Spleen (tissue), 11 donors: ENCODE measurements around the gene TTC32. TPM values are rescaled to one million over a fixed set of nuclear protein-coding genes. Genes with fewer than 3 reads are reported as not detected.

Source experiments
- DNase-seq: peaks from one replicate; pipeline ENCODE4 v3.0.0-alpha.2; 2020
- H3K27ac ChIP-seq, 8 donors: fragments of 200-600 bp; sonication (generic) in 7 of 8; 1 replicate in 4 of 8; 2 replicates in 4 of 8; pipeline versions ENCODE4 v1.5.0 to v1.8.0; 2016 to 2021; ENCODE audit warnings: inconsistent platforms in 4 of 8, mild to moderate bottlenecking in 4 of 8, moderate library complexity in 1 of 8
- H3K27me3 ChIP-seq, 7 donors: fragments of 200-600 bp; sonication (generic) in 6 of 7; replicated peaks in 1 of 7; 1 replicate in 4 of 7; 2 replicates in 3 of 7; pipeline versions ENCODE4 v1.5.0 to v1.8.0; 2016 to 2021; ENCODE audit warnings: inconsistent platforms in 3 of 7, mild to moderate bottlenecking in 1 of 7
- H3K36me3 ChIP-seq, 6 donors: fragments of 200-600 bp; sonication (generic) in 5 of 6; 1 replicate in 4 of 6; 2 replicates in 2 of 6; pipeline versions ENCODE4 v1.5.0 to v1.8.0; 2016 to 2021; ENCODE audit warnings: inconsistent platforms in 2 of 6
- H3K4me1 ChIP-seq, 6 donors: fragments of 200-600 bp; sonication (generic) in 5 of 6; 1 replicate in 3 of 6; 2 replicates in 3 of 6; pipeline versions ENCODE4 v1.5.0 to v1.8.0; 2016 to 2021; ENCODE audit warnings: inconsistent platforms in 3 of 6
- H3K4me3 ChIP-seq, 8 donors: fragments of 200-600 bp; sonication (generic) in 7 of 8; 1 replicate in 4 of 8; 2 replicates in 4 of 8; pipeline versions ENCODE4 v1.5.0 to v1.8.0; 2016 to 2021; ENCODE audit warnings: inconsistent platforms in 4 of 8, mild to moderate bottlenecking in 4 of 8, moderate library complexity in 2 of 8
- H3K9me3 ChIP-seq, 8 donors: fragments of 200-600 bp; sonication (generic) in 7 of 8; 1 replicate in 4 of 8; 2 replicates in 4 of 8; pipeline versions ENCODE4 v1.5.0 to v1.8.0; 2016 to 2021; ENCODE audit warnings: inconsistent platforms in 4 of 8
- CTCF ChIP-seq, 11 experiments: fragments of 200-600 bp in 7 of 11; fragments of 450-650 bp in 4 of 11; sonication (generic) in 4 of 11; IDR thresholded peaks in 8 of 11; conservative IDR thresholded peaks in 3 of 11; 1 replicate in 7 of 11; 2 replicates in 4 of 11; pipeline versions ENCODE4 v1.4.0 to v1.8.0; 2016 to 2021; ENCODE audit warnings: antibody characterized with exemption in 11 of 11, inconsistent platforms in 4 of 11, mild to moderate bottlenecking in 1 of 11
- POLR2A ChIP-seq, 3 donors: fragments of 450-650 bp; IDR thresholded peaks; one replicate each; pipeline ENCODE4 v1.5.1; 2017; ENCODE audit warnings: antibody characterized with exemption in 3 of 3, mild to moderate bottlenecking in 1 of 3
- POLR2AphosphoS5 ChIP-seq, 3 donors: sonication (generic); formaldehyde crosslinking; IDR thresholded peaks; one replicate each; pipeline ENCODE4 v1.5.1; 2017; ENCODE audit warnings: antibody characterized with exemption in 3 of 3
- WGBS, 5 donors: extraction: QIAGEN DNeasy Blood & Tissue Kit in 3 of 5; methylation state at CpG; one replicate each; pipeline versions ENCODE4 v1.1.5 to v1.1.7; 2013 to 2018; 5-methylcytosine and 5-hydroxymethylcytosine counted together
- intact Hi-C: fragments of 100-400 bp; cut with DNase I; formaldehyde crosslinking; loops from one replicate; pipeline ENCODE4 v1.15.0; 2023; ENCODE audit warnings: low total_unique reads
- polyA plus RNA-seq, 3 donors: library from polyadenylated mRNA; stranded (reverse); fragments of 200-250 nt; gene quantifications; one replicate each; pipeline ENCODE4 v1.2.1, GENCODE V29; 2013
- total RNA-seq, 7 donors: library from RNA; depleted of rRNA in 3 of 7; stranded (reverse); fragments of >200 nt in 3 of 7; fragmentation: NEBNext Ultra II Directional in 4 of 7; extraction: Animal tissue kit (Norgen Biotek cat#: 25700) in 4 of 7; gene quantifications; one replicate each; pipeline versions ENCODE4 v1.1.0 to v1.2.1, GENCODE V29; 2016 to 2021
- donor health status: healthy with polysubstance abuse.
- donor health status: DM: no; HTN: no; CAD: no; lungs with moderate emphysema.
- donor health status: DM: no; HTN: no; CAD: no.
- donor health status: Bipolar disorder and iron deficiency.
- donor health status: healthy.
- donor health status: DM: no; HTN: no; CAD: no.
- donor health status: DM: yes; HTN: yes; CAD: no.

TTC32 gene
- total and polyA plus RNA-seq, 10 donors: 17.7 to 47.6 (median 24.9) TPM

GRCh38 chr2:19897623-19898245, 4.0 kb downstream of the TTC32 start:
- TF ChIP-seq POLR2AphosphoS5 (IDR thresholded peaks at IDR 0.05) (no peak), POLR2A (IDR thresholded peaks at IDR 0.05) (no peak), CTCF (IDR thresholded peaks at IDR 0.05 in 8 of 11, conservative IDR thresholded peaks at IDR 0.05 in 3 of 11) (no peak)
- Histone ChIP-seq H3K27me3 (no peaks in the 10 kb centered on the region), H3K9me3 (no peaks in the 10 kb centered on the region), H3K36me3 (no peaks in the 10 kb centered on the region), H3K4me3 (peak overlapping the region in 1 of 8 donors; percentile 7), H3K4me1 (peaks cover 26 to 80% (median 62%) of the 10 kb centered on the region in 6 donors), H3K27ac (peak overlapping the region in 1 of 8 donors; percentile 39)
- 66 to 82% (median 75%) methylated on average over 5 of the region's 5 CpGs for WGBS, 5 donors
- intact Hi-C loops: no loop called here
- no peak for DNase-seq

GRCh38 chr2:19895535-19895934, 6.2 kb downstream of the TTC32 start:
- Histone ChIP-seq H3K4me3 (no peak overlapping the region), H3K4me1 (peaks cover 26 to 90% (median 62%) of the 10 kb centered on the region in 6 donors), H3K27me3 (no peaks in the 10 kb centered on the region), H3K27ac (no peak overlapping the region), H3K36me3 (no peaks in the 10 kb centered on the region), H3K9me3 (no peaks in the 10 kb centered on the region)
- no peak for DNase-seq
- intact Hi-C loops: no loop called here
- no peak for TF ChIP-seq CTCF (IDR thresholded peaks at IDR 0.05 in 8 of 11, conservative IDR thresholded peaks at IDR 0.05 in 3 of 11)
- TF ChIP-seq POLR2AphosphoS5 (IDR thresholded peaks at IDR 0.05): no peak
- no peak for TF ChIP-seq POLR2A (IDR thresholded peaks at IDR 0.05)
- WGBS, 5 donors: 84 to 89% (median 88%) methylated on average over 3 of the region's 3 CpGs

- intact Hi-C loops: no loop called here
- no peak for DNase-seq
- no peak overlapping the region for H3K4me3 ChIP-seq
- H3K27me3 ChIP-seq: no peaks in the 10 kb centered on the region
- H3K27ac ChIP-seq: no peak overlapping the region
- peaks cover 20 to 78% (median 50%) of the 10 kb centered on the region in 6 donors for H3K4me1 ChIP-seq
- H3K36me3 ChIP-seq: no peaks in the 10 kb centered on the region
- no peaks in the 10 kb centered on the region for H3K9me3 ChIP-seq
- 93 to 97% (median 95%) methylated on average over 4 of the region's 4 CpGs for WGBS, 5 donors
- TF ChIP-seq POLR2AphosphoS5 (IDR thresholded peaks at IDR 0.05) (no peak), CTCF (IDR thresholded peaks at IDR 0.05 in 8 of 11, conservative IDR thresholded peaks at IDR 0.05 in 3 of 11) (no peak), POLR2A (IDR thresholded peaks at IDR 0.05) (no peak)
Measured at GRCh38 chr2:19894134-19894792, 7.5 kb downstream of the TTC32 start.

GRCh38 chr2:19893520-19894133, 8.2 kb downstream of the TTC32 start:
- H3K4me1 ChIP-seq: peaks cover 15 to 71% (median 44%) of the 10 kb centered on the region in 6 donors
- no peaks in the 10 kb centered on the region for H3K9me3 ChIP-seq
- H3K27ac ChIP-seq: no peak overlapping the region
- TF ChIP-seq CTCF (IDR thresholded peaks at IDR 0.05 in 8 of 11, conservative IDR thresholded peaks at IDR 0.05 in 3 of 11) (no peak), POLR2A (IDR thresholded peaks at IDR 0.05) (no peak), POLR2AphosphoS5 (IDR thresholded peaks at IDR 0.05) (no peak)
- no peaks in the 10 kb centered on the region for H3K27me3 ChIP-seq
- no peak overlapping the region for H3K4me3 ChIP-seq
- 82 to 90% (median 85%) methylated on average over 4 of the region's 4 CpGs for WGBS, 5 donors
- no peak for DNase-seq
- intact Hi-C loops: no loop called here
- no peaks in the 10 kb centered on the region for H3K36me3 ChIP-seq
